Fibroblast of lung (primary cell): ENCODE results near the gene TRIL. TPM values are rescaled to one million over a fixed set of nuclear protein-coding genes. Genes with fewer than 3 reads are reported as not detected.

Source experiments
- DNase-seq, 2 donors: peaks; one replicate each; pipeline versions ENCODE4 v3.0.0 to v3.0.0-alpha.2; 2010; ENCODE audit warnings: low read depth in 2 of 2
- H2AFZ ChIP-seq: 2 replicates; pipeline ENCODE4 v1.5.1; 2012; ENCODE audit warnings: low read length, control low read depth, inconsistent platforms
- H3K27ac ChIP-seq: 2 replicates; pipeline ENCODE4 v1.5.1; 2011; ENCODE audit warnings: low read length, control low read depth; ENCODE audit not compliant: insufficient read depth
- H3K27me3 ChIP-seq: 2 replicates; pipeline ENCODE4 v1.5.1; 2011; ENCODE audit warnings: mild to moderate bottlenecking, low read length; ENCODE audit not compliant: control insufficient read depth, insufficient read depth
- H3K36me3 ChIP-seq: 2 replicates; pipeline ENCODE4 v1.5.1; 2011; ENCODE audit warnings: low read length; ENCODE audit not compliant: control insufficient read depth, insufficient read depth
- H3K4me1 ChIP-seq: 2 replicates; pipeline ENCODE4 v1.5.1; 2011; ENCODE audit warnings: low read length; ENCODE audit not compliant: control insufficient read depth, insufficient read depth; ENCODE audit errors: extremely low read depth
- H3K4me2 ChIP-seq: 2 replicates; pipeline ENCODE4 v1.5.1; 2011; ENCODE audit warnings: low read length, control low read depth; ENCODE audit not compliant: insufficient read depth; ENCODE audit errors: extremely low read depth
- H3K4me3 ChIP-seq, 4 experiments: fragments of 200-600 bp in 1 of 4; sonication (generic) in 1 of 4; replicated peaks in 1 of 4; 2 replicates each; pipeline ENCODE4 v1.5.1; 2011 to 2016; ENCODE audit warnings: low read length in 4 of 4, low read depth in 3 of 4, mild to moderate bottlenecking in 3 of 4, control low read depth in 2 of 4, inconsistent platforms in 1 of 4, mixed read lengths in 1 of 4; ENCODE audit not compliant: insufficient read depth in 1 of 4; ENCODE audit errors: control extremely low read depth in 1 of 4
- H3K79me2 ChIP-seq: 2 replicates; pipeline ENCODE4 v1.5.1; 2012; ENCODE audit warnings: mild to moderate bottlenecking, low read length, inconsistent platforms; ENCODE audit not compliant: control insufficient read depth, insufficient read depth
- H3K9ac ChIP-seq: 2 replicates; pipeline ENCODE4 v1.5.1; 2011; ENCODE audit warnings: mild to moderate bottlenecking, low read length, control low read depth; ENCODE audit not compliant: insufficient read depth
- H3K9me3 ChIP-seq: 2 replicates; pipeline ENCODE4 v1.5.1; 2012; ENCODE audit warnings: low read depth, low read length; ENCODE audit not compliant: control insufficient read depth, insufficient read depth
- H4K20me1 ChIP-seq: 2 replicates; pipeline ENCODE4 v1.5.1; 2011; ENCODE audit warnings: low read length; ENCODE audit not compliant: control insufficient read depth, insufficient read depth; ENCODE audit errors: extremely low read depth
- CTCF ChIP-seq, 2 donors: IDR thresholded peaks in 1 of 2; conservative IDR thresholded peaks in 1 of 2; 1 replicate in 1 of 2; 2 replicates in 1 of 2; pipeline ENCODE4 v1.5.1; 2011 to 2012; ENCODE audit warnings: low read length in 2 of 2, control low read depth in 1 of 2, inconsistent platforms in 1 of 2, low read depth in 1 of 2, mild to moderate bottlenecking in 1 of 2
- EZH2 ChIP-seq: IDR thresholded peaks from 2 replicates; pipeline ENCODE4 v1.5.1; 2012; ENCODE audit warnings: low read length, control low read depth, mild to moderate bottlenecking; ENCODE audit errors: missing control alignments
- polyA plus RNA-seq, 2 donors: library from polyadenylated mRNA; depleted of rRNA in 1 of 2; stranded (reverse) in 1 of 2; unstranded in 1 of 2; fragments of >200 nt; gene quantifications; 2 replicates each; pipeline ENCODE4 v1.2.1, GENCODE V29; 2011 to 2012; ENCODE audit warnings: missing spikeins in 1 of 2
- total RNA-seq: library from RNA; depleted of rRNA; stranded (reverse); fragments of >200 nt; gene quantifications from 2 replicates; pipeline ENCODE4 v1.2.1, GENCODE V29; 2014

TRIL gene
- total and polyA plus RNA-seq, 2 donors (not counting 1 experiment from before 2014, with no cell fraction given) = 0.10 to 0.17 TPM

- no peaks in the 10 kb centered on the region for H3K27me3 ChIP-seq
- no peak overlapping the region for H3K4me3 ChIP-seq
- H3K4me2 ChIP-seq = no peak overlapping the region
- no peaks in the 10 kb centered on the region for H3K9me3 ChIP-seq
- no peak overlapping the region for H2AFZ ChIP-seq
- H3K36me3 ChIP-seq = no peaks in the 10 kb centered on the region
- H3K9ac ChIP-seq = no peak overlapping the region
- no peak for DNase-seq
- TF ChIP-seq EZH2 (no peak), CTCF (conservative IDR thresholded peaks at IDR 0.05 in 1 of 2, IDR thresholded peaks at IDR 0.05 in 1 of 2; ENCODE audit: low read depth in 1 of 2, low read length in 2 of 2) (no peak)
- peaks cover 3% of the 10 kb centered on the region for H3K4me1 ChIP-seq
- no peaks in the 10 kb centered on the region for H3K79me2 ChIP-seq
- H3K27ac ChIP-seq = no peak overlapping the region
- no peaks in the 10 kb centered on the region for H4K20me1 ChIP-seq
These were observed 25.5 kb upstream of the TRIL start for GRCh38 chr7:28983396-28984190.

- H3K79me2 ChIP-seq = no peaks in the 10 kb centered on the region
- no peak for TF ChIP-seq CTCF (conservative IDR thresholded peaks at IDR 0.05 in 1 of 2, IDR thresholded peaks at IDR 0.05 in 1 of 2; ENCODE audit: low read depth in 1 of 2, low read length in 2 of 2)
- no peak for TF ChIP-seq EZH2
- no peak for DNase-seq
- no peak overlapping the region for H3K27ac ChIP-seq
- no peak overlapping the region for H3K4me2 ChIP-seq
- H3K4me1 ChIP-seq = peaks cover 3% of the 10 kb centered on the region
- no peaks in the 10 kb centered on the region for H3K9me3 ChIP-seq
- H4K20me1 ChIP-seq = no peaks in the 10 kb centered on the region
- no peak overlapping the region for H3K9ac ChIP-seq
- no peak overlapping the region for H2AFZ ChIP-seq
- H3K4me3 ChIP-seq = no peak overlapping the region
- no peaks in the 10 kb centered on the region for H3K27me3 ChIP-seq
- H3K36me3 ChIP-seq = no peaks in the 10 kb centered on the region
These were observed 23.0 kb upstream of the TRIL start for GRCh38 chr7:28981161-28981465.

DNA sequence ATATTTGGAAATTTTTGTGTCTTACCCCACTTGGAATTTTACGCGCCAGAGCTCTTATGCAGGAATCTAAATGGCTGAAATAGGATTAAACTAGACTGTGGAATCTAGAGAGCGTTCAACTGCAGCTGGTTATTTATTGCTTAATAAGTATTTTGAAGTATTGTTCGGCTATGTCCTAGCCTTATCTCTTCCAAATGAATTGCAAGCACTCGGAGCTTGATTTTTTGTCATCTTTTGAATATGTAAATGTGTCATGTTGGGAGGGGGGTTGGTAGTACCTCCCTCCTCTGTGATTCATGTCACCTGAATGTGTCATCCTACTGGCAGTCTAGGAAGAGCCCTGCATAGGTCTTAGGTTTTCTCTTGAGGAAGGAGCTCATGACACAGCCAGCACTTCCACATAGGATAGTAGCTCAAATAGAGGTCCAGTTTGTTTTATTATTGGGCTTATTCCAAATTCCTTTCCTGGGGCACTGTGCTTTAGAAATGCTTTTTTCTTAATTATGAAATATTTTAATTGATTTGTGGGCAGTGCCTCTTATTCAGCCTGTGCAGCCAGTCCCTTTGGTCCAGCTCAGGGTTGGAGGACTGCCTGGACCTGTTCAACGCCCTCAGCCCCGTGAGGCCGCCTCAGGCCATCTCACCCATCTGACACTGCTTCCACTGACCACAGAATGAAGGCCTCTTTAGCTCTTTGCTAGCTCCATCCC lies 22.5 kb upstream of the TRIL start:
- TF ChIP-seq CTCF (conservative IDR thresholded peaks at IDR 0.05 in 1 of 2, IDR thresholded peaks at IDR 0.05 in 1 of 2; ENCODE audit: low read depth in 1 of 2, low read length in 2 of 2) = no peak
- H2AFZ ChIP-seq = no peak overlapping the region
- no peaks in the 10 kb centered on the region for H3K79me2 ChIP-seq
- no peak overlapping the region for H3K4me3 ChIP-seq
- H3K4me2 ChIP-seq = no peak overlapping the region
- peaks cover 3% of the 10 kb centered on the region for H3K4me1 ChIP-seq
- no peaks in the 10 kb centered on the region for H4K20me1 ChIP-seq
- DNase-seq = peak in 1 of 2 donors; percentile 51
- no peak overlapping the region for H3K27ac ChIP-seq
- no peak overlapping the region for H3K9ac ChIP-seq
- H3K9me3 ChIP-seq = no peaks in the 10 kb centered on the region
- no peaks in the 10 kb centered on the region for H3K27me3 ChIP-seq
- no peaks in the 10 kb centered on the region for H3K36me3 ChIP-seq
